Lower leg skin (tissue), 3 donors: ENCODE data around the gene NR1H4.

ENCODE experiments used
- CTCF ChIP-seq, 3 donors: fragments of 450-650 bp; IDR thresholded peaks; one replicate each; pipeline ENCODE4 v1.5.1; 2016; ENCODE audit warnings: antibody characterized with exemption in 3 of 3, mild to moderate bottlenecking in 3 of 3, moderate library complexity in 2 of 3
- POLR2A ChIP-seq, 2 donors: fragments of 450-650 bp; IDR thresholded peaks; one replicate each; pipeline ENCODE4 v1.6.1; 2016 to 2017; ENCODE audit warnings: antibody characterized with exemption in 2 of 2, mild to moderate bottlenecking in 1 of 2, moderate library complexity in 1 of 2

DNA sequence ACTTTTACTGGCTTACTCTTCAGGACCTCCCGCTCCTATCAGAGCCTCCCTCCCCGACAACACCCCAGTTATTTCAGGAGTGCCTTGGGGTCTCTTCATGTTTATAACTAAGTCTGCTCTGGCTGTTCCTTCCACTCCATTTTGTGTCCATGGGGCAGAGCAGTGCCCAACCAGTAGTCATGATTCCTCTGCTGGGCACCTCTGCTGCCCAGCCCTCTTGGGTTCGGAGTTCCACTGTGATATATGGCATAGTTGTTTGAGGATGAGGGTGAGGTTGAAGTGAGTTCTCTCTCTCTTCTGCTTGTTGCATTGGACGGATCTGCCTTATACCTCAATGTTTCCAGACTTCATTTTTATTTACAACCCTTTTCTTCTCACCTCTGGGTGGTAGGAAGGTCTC is 17.4 kb downstream of the NR1H4 start:
- TF ChIP-seq POLR2A (IDR thresholded peaks at IDR 0.05) (no peak), CTCF (IDR thresholded peaks at IDR 0.05) (no peak)
